GM21723 (cell line): ENCODE results near the gene RNASEH2A.

Source experiments
- ATAC-seq: cut with Tn5 transposase; IDR thresholded peaks from one replicate; pipeline ENCODE4 v1.9.1; 2021; ENCODE audit warnings: mild to moderate bottlenecking, moderate library complexity; ENCODE audit not compliant: unreplicated experiment

Gene RNASEH2A

GRCh38 chr19:12806242-12807081 is at the start of gene RNASEH2A:
TSS of gene RNASEH2A (plus strand) at chr19:12806584. CDS start at chr19:12806674, 90 bp downstream.
- ATAC-seq: peak; percentile 64

DNA sequence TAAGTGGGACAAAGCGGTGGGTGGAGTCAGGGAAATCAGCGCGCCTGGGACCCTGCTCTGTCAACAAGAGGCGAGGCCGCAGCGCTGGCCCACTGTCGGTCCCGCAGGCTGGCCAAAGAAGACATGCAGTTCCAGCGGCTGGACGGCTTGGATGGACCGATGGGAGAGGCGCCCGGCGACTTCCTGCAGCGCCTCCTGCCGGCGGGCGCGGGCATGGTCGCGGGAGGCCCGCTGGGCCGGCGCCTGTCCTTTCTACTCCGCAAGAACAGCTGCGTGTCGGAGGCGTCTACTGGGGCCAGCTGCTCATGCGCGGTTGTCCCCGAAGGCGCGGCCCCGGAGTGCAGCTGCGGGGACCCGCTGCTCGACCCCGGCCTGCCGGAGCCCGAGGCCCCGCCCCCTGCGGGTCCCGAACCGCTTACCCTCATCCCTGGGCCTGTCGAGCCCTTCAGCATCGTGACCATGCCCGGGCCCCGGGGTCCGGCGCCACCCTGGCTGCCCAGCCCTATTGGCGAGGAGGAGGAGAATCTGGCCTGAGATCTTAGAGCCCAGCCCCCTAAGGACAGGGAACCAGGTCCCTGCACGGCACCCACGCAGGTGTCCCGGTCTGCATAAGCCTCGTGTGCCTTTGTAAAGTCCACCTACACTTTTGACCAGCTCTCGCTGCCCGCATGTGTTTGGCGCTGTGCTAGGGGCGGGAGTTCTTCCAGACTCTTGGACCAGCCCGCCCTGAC is 48.7 kb upstream of the RNASEH2A start:
- no peak for ATAC-seq

- ATAC-seq: no peak
Observed at GRCh38 chr19:12759686-12760085, 46.7 kb upstream of the RNASEH2A start.

DNA sequence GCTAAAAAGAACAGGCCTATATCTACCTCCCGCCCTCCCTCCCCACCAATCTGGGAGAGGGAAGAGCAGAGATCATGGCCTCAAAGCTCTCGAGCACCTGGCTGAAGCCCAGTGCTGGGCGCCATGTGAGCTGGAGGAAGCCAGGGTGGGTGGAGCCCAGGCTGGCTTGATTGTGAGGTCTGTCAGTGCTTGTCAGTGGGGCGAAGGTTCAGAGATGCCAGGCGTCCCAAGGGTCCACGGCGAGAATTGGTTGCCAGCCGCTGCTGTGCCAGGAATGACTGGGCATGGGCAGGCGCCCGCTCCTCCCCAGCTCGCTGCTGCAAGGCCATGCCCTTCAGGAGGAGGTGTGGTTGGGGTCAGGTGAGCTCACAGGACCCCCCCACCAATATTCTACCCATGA is 43.3 kb upstream of the RNASEH2A start:
- ATAC-seq: no peak

DNA sequence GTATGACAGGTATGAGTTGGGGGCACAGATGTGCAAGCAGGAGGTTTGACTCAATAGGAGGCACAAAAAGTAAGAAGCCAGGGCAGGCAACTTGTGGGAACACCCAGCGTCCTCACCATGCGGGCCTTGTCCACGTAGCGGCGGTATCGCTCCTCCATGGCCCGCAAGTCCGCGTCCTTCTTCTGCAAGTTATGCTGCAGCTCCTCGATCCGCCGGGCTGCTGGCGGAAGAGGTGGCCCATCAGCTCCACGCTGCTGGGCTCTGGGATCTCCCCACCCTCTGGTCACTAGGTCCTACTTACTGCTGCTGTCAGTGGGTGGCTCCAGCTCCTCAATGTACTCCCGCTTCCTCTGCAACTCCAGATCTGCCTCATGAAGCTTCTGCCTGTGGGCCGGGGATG is 41.7 kb upstream of the RNASEH2A start:
- no peak for ATAC-seq

- ATAC-seq: no peak
Observed at GRCh38 chr19:12766051-12766521, 40.3 kb upstream of the RNASEH2A start.

DNA sequence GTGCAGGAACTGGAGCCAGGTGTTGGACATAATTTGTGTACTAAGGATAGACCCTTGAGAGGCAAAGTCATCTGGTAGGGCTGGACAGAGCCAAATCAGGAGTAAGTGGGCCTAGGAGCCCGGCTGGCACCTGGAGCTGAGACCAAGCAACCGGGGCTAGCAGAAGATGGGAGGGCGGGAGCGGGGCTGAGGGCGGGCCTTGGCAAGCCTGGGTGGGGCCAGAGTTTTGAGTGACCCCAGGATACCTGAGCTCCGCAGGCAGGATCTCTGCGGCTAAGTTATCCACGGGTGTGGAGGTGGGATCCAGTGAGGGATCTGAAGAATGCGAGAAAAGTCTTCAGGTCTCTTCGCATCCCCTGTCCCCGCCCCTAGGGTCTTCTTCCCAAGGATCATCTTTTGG is 39.2 kb upstream of the RNASEH2A start:
- no peak for ATAC-seq

DNA sequence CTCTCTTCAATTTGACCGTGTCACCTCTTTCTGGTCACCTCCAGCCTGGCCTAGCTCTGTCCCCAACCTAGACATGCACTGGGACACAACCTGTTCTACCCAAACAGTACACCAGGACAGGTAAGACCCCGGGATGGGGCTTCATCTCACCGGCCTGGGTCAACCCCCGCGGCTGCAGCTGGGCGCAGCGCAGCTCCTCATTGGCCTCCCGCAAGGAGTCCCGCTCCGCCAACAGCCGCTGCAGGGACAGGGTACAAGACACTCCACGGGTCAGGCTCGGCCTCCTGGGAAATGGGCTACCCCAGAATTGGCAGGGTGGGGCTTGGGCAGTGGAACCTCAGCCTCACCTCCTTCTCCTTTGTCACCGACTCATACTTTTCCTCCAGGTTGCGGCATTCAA is 38.7 kb upstream of the RNASEH2A start:
- no peak for ATAC-seq

DNA sequence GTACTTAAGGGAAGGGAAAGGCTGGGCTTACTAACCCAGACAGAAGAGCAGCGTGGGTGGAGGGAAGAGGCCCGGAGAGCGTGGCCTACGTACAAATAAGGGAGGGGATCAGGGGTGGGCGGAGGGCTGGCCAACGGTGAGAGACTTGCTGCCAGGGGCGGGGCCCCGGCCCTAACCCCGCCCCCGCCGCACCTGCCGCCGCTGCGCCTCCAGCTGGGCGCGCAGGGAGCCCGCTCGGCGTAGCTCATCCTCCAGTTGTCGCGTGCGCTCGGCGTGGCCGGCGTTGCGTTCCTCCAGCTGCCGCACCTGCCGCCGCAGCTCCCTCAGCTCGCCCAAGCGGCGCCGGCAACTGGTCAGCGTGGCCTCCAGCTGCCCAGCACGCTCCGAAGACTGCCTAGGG is 36.7 kb upstream of the RNASEH2A start:
- ATAC-seq: no peak

- ATAC-seq: no peak
Observed at GRCh38 chr19:12770922-12771321, 35.5 kb upstream of the RNASEH2A start.

GRCh38 chr19:12772323-12772722 is 34.1 kb upstream of the RNASEH2A start:
- ATAC-seq: no peak

GRCh38 chr19:12773571-12773970 is 32.8 kb upstream of the RNASEH2A start:
- no peak for ATAC-seq

GRCh38 chr19:12774588-12775555 is 31.5 kb upstream of the RNASEH2A start, which contains the start of gene HOOK2:
TSS of gene HOOK2 (minus strand) at chr19:12775552. CDS start at chr19:12775449, 103 bp downstream.
- ATAC-seq: no peak

GRCh38 chr19:12777217-12778016 is 29.0 kb upstream of the RNASEH2A start:
- no peak for ATAC-seq

- ATAC-seq: no peak
Observed at GRCh38 chr19:12778017-12778904, 28.1 kb upstream of the RNASEH2A start.

GRCh38 chr19:12778905-12779161 is 27.6 kb upstream of the RNASEH2A start:
- ATAC-seq: no peak

- ATAC-seq: no peak
Observed at GRCh38 chr19:12779162-12779993, 27.0 kb upstream of the RNASEH2A start.

DNA sequence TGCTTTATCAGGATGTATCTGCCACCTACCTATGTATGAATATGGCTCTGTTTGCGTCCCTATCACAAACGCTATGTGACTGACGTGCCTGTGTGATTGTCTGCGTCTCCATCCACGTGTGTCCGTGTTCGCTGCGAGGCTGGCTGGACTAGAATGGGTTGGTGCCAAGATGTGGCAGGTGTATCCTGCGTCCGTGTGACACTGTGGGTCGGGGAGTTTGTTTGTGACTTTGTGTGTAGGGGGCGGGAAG is 24.3 kb upstream of the RNASEH2A start:
- no peak for ATAC-seq
